Endothelial cell of umbilical vein (primary cell): Measurements from ENCODE around the gene TIPIN. TPM values are rescaled to one million over a fixed set of nuclear protein-coding genes. Genes with fewer than 3 reads are reported as not detected.

Source experiments
- BruUV-seq: library from RNA; stranded (reverse); fragments of 400-500 nt; replicated peaks from 2 replicates; lab custom pipeline; 2021; lab: Mats Ljungman, UMichigan
- CTCF ChIA-PET: fragments of 300-600, 350-600 bp; sonication (Branson Sonifier 250); formaldehyde crosslinking; loops from one replicate; lab custom pipeline; 2021; ENCODE audit warnings: antibody characterized with exemption, inconsistent platforms; lab: Charles Lee
- POLR2A ChIA-PET: fragments of 300-600, 350-600 bp; sonication (Branson Sonifier 250); formaldehyde crosslinking; loops from one replicate; lab custom pipeline; 2021; ENCODE audit warnings: antibody characterized with exemption, inconsistent platforms; lab: Charles Lee
- DNase-seq: peaks from one replicate; pipeline ENCODE4 v3.0.0-alpha.2; 2011; ENCODE audit warnings: low read depth, low spot score
- FAIRE-seq: peaks from 2 replicates; lab custom pipeline; 2011; peaks lifted over from hg19 to GRCh38; lab: Jason Lieb, UNC
- H2AFZ ChIP-seq: 2 replicates; pipeline ENCODE4 v1.6.0; 2012; ENCODE audit warnings: low read depth, low read length, control low read depth, inconsistent platforms
- H3K27ac ChIP-seq: 2 replicates; pipeline ENCODE4 v1.5.1; 2011; ENCODE audit warnings: low read depth, mild to moderate bottlenecking, control low read depth, low read length, moderate library complexity; ENCODE audit not compliant: insufficient read depth
- H3K27me3 ChIP-seq, 2 experiments: 2 replicates each; pipeline versions ENCODE4 v1.6.0 to v1.6.1; 2011; ENCODE audit warnings: low read length in 2 of 2, mixed read lengths in 1 of 2; ENCODE audit not compliant: control insufficient read depth in 2 of 2, insufficient read depth in 2 of 2
- H3K36me3 ChIP-seq, 2 experiments: 2 replicates in 1 of 2; 3 replicates in 1 of 2; pipeline ENCODE4 v1.5.1; 2011; ENCODE audit warnings: low read length in 2 of 2, mild to moderate bottlenecking in 1 of 2, moderate library complexity in 1 of 2; ENCODE audit not compliant: control insufficient read depth in 2 of 2, insufficient read depth in 2 of 2; ENCODE audit errors: extremely low read depth in 1 of 2
- H3K4me1 ChIP-seq: 3 replicates; pipeline ENCODE4 v1.5.1; 2011; ENCODE audit warnings: mild to moderate bottlenecking, low read length; ENCODE audit not compliant: control insufficient read depth, insufficient read depth; ENCODE audit errors: extremely low read depth
- H3K4me2 ChIP-seq: 2 replicates; pipeline ENCODE4 v1.6.1; 2011; ENCODE audit warnings: low read length, control low read depth, mixed read lengths; ENCODE audit not compliant: insufficient read depth
- H3K4me3 ChIP-seq, 3 experiments: fragments of 200-600 bp in 1 of 3; sonication (generic), shearing (Covaris generic) in 1 of 3; replicated peaks in 1 of 3; 2 replicates each; pipeline ENCODE4 v1.5.1; 2011 to 2016; ENCODE audit warnings: control low read depth in 3 of 3, low read length in 3 of 3, mild to moderate bottlenecking in 2 of 3, inconsistent platforms in 1 of 3, low read depth in 1 of 3, moderate library complexity in 1 of 3; ENCODE audit not compliant: insufficient read depth in 1 of 3
- H3K79me2 ChIP-seq: 2 replicates; pipeline ENCODE4 v1.6.0; 2012; ENCODE audit warnings: low read length, inconsistent platforms; ENCODE audit not compliant: control insufficient read depth, insufficient read depth
- H3K9ac ChIP-seq: replicated peaks from 2 replicates; pipeline ENCODE3; 2011; ENCODE audit warnings: low read length, control low read depth; ENCODE audit not compliant: insufficient read depth; ENCODE audit errors: extremely low read depth
- H3K9me1 ChIP-seq: replicated peaks from 3 replicates; pipeline ENCODE4 v1.6.0; 2011; ENCODE audit warnings: mild to moderate bottlenecking, low read length; ENCODE audit not compliant: control insufficient read depth, insufficient read depth; ENCODE audit errors: extremely low read depth
- H3K9me3 ChIP-seq: replicated peaks from 2 replicates; pipeline ENCODE4 v1.5.1; 2012; ENCODE audit warnings: low read length, inconsistent platforms; ENCODE audit not compliant: control insufficient read depth, insufficient read depth
- H4K20me1 ChIP-seq: replicated peaks from 2 replicates; pipeline ENCODE3; 2011; ENCODE audit warnings: mild to moderate bottlenecking, low read length; ENCODE audit not compliant: control insufficient read depth, insufficient read depth; ENCODE audit errors: extremely low read depth
- CTCF ChIP-seq, 2 donors: IDR thresholded peaks; 1 replicate in 1 of 2; 2 replicates in 1 of 2; pipeline ENCODE4 v1.5.1; 2011; ENCODE audit warnings: low read length in 2 of 2, mild to moderate bottlenecking in 2 of 2, moderate library complexity in 2 of 2, control low read depth in 1 of 2, inconsistent platforms in 1 of 2, low read depth in 1 of 2; ENCODE audit not compliant: insufficient read depth in 1 of 2; ENCODE audit errors: extremely low read depth in 1 of 2
- EZH2 ChIP-seq: IDR thresholded peaks from 2 replicates; pipeline ENCODE4 v1.6.1; 2012; ENCODE audit warnings: borderline replicate concordance, low read depth, mild to moderate bottlenecking, moderate library complexity, low read length, inconsistent platforms; ENCODE audit not compliant: severe bottlenecking
- FOS ChIP-seq: IDR thresholded peaks from 2 replicates; pipeline ENCODE4 v1.6.1; 2011; ENCODE audit warnings: mild to moderate bottlenecking, low read length, moderate library complexity, borderline replicate concordance; ENCODE audit not compliant: insufficient read depth
- GATA2 ChIP-seq: IDR thresholded peaks from 2 replicates; pipeline ENCODE4 v1.7.0; 2011; ENCODE audit warnings: low read depth, mild to moderate bottlenecking, moderate library complexity, mixed read lengths, low read length; ENCODE audit not compliant: insufficient read length, insufficient read depth
- JUN ChIP-seq: IDR thresholded peaks from 2 replicates; pipeline ENCODE4 v1.6.1; 2011; ENCODE audit warnings: borderline replicate concordance, low read depth; ENCODE audit not compliant: insufficient read length, insufficient read depth
- MAX ChIP-seq: IDR thresholded peaks from 2 replicates; pipeline ENCODE4 v1.6.1; 2011; ENCODE audit not compliant: insufficient read depth, insufficient read length
- MYC ChIP-seq: IDR thresholded peaks from one replicate; pipeline ENCODE4 v1.6.1; 2011; ENCODE audit warnings: mild to moderate bottlenecking, low read depth, low read length
- POLR2A ChIP-seq: IDR thresholded peaks from 2 replicates; pipeline ENCODE4 v1.6.1; 2012; ENCODE audit warnings: low read depth, mild to moderate bottlenecking, control low read depth, low read length
- POLR2AphosphoS5 ChIP-seq: IDR thresholded peaks from 2 replicates; pipeline ENCODE4 v1.6.1; 2012; ENCODE audit warnings: low read depth, mild to moderate bottlenecking, control low read depth, low read length, moderate library complexity; ENCODE audit not compliant: insufficient read depth
- dilution Hi-C: fragments of 300-500 bp; cut with MboI; formaldehyde crosslinking; loops from one replicate; pipeline ENCODE4 v1.15.0; 2019; ENCODE audit warnings: low sequenced_read_pairs; ENCODE audit not compliant: extremely low pct_ligation_motif_present
- intact Hi-C: fragments of 100-400 bp; cut with micrococcal nuclease; formaldehyde crosslinking; loops from one replicate; pipeline ENCODE4 v1.10.0; 2022
- polyA plus RNA-seq, 4 experiments: library from polyadenylated mRNA; depleted of rRNA in 3 of 4; stranded (reverse) in 3 of 4; unstranded in 1 of 4; fragments of >200 nt; gene quantifications; 2 replicates each; pipeline versions ENCODE4 v1.2.1 to v1.2.3, GENCODE V29; 2011 to 2012; ENCODE audit warnings: missing spikeins in 1 of 4
- total RNA-seq: library from RNA; stranded (reverse); gene quantifications from 2 replicates; pipeline ENCODE4 v1.2.3, GENCODE V29; 2021

TIPIN gene
- total and polyA plus RNA-seq, 2 donors (not counting 3 experiments of a cell fraction or from before 2014, with no cell fraction given): 3.6 to 15.4 TPM

GRCh38 chr15:66326051-66326450 is 30.4 kb downstream of the TIPIN start:
- intact Hi-C loops (no loop called here), dilution Hi-C loops (no loop called here)
- no peak for TF ChIP-seq MAX
- TF ChIP-seq CTCF (IDR thresholded peaks at IDR 0.05; ENCODE audit: extremely low read depth in 1 of 2, insufficient read depth in 1 of 2, low read depth in 1 of 2, low read length in 2 of 2): no peak
- no peak for TF ChIP-seq POLR2A
- no peak for TF ChIP-seq JUN
- no peak for TF ChIP-seq MYC
- no peak for TF ChIP-seq EZH2
- TF ChIP-seq GATA2: no peak
- no peak for TF ChIP-seq FOS
- TF ChIP-seq POLR2AphosphoS5: no peak
- Histone ChIP-seq H3K9me3 (no peaks in the 10 kb centered on the region), H3K27me3 (no peaks in the 10 kb centered on the region), H2AFZ (no peak overlapping the region), H3K36me3 (peaks cover 10 to 17% of the 10 kb centered on the region in 2 experiments), H3K9me1 (no peaks in the 10 kb centered on the region), H3K9ac (no peak overlapping the region), H3K4me3 (no peak overlapping the region), H4K20me1 (no peaks in the 10 kb centered on the region), H3K4me2 (no peak overlapping the region), H3K79me2 (no peaks in the 10 kb centered on the region), H3K4me1 (no peaks in the 10 kb centered on the region), H3K27ac (no peak overlapping the region)
- BruUV-seq: no TSS peak
- POLR2A ChIA-PET: no interaction called here
- CTCF ChIA-PET: interaction anchor here (1.6 kb wide), 1 partner anchor 172 kb away, joined by 7 read pairs; the partner anchor contains the start of gene SNAPC5
- DNase-seq: no peak
- no peak for FAIRE-seq
